NB4 (cell line): Measurements from ENCODE around the gene USP36.

ENCODE experiments used
- POLR2A ChIP-seq: IDR thresholded peaks from 2 replicates; pipeline ENCODE4 v1.6.1; 2011; ENCODE audit warnings: mild to moderate bottlenecking; ENCODE audit not compliant: insufficient read length; ENCODE audit errors: extremely low read depth
- TF ChIP-seq, protein P1 (sequence below): IDR thresholded peaks from one replicate; pipeline ENCODE4 v1.5.1; 2012; ENCODE audit warnings: low read depth, low read length

DNA sequence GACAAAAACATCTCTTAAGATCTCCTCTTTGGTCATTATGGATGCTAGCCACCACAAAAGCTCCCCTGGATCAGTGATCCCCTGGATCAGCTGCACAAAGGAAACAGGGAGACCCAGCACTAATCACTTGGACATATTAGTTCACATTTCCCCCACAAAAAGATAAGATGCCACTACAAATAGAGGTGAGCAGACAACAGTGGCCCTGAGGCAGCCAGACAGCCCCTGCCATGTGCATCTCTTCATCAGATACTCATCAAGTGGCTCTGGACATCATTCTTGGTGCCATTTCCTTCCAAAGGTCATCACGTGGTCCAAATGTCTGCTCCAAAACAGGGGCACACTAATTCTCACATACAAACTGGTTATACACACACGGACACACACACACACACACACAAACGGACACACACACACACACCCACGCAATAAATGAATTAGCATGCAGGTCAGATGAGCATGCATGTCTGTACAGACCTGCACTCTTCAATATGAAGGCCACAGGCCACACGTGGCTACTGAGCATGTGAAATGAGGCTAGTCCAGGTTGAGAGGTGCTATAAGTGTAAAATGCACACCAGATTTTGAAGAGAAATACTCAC lies 4.1 kb downstream of the USP36 start:
- no peak for TF ChIP-seq POLR2A
- TF ChIP-seq, protein P1, sequence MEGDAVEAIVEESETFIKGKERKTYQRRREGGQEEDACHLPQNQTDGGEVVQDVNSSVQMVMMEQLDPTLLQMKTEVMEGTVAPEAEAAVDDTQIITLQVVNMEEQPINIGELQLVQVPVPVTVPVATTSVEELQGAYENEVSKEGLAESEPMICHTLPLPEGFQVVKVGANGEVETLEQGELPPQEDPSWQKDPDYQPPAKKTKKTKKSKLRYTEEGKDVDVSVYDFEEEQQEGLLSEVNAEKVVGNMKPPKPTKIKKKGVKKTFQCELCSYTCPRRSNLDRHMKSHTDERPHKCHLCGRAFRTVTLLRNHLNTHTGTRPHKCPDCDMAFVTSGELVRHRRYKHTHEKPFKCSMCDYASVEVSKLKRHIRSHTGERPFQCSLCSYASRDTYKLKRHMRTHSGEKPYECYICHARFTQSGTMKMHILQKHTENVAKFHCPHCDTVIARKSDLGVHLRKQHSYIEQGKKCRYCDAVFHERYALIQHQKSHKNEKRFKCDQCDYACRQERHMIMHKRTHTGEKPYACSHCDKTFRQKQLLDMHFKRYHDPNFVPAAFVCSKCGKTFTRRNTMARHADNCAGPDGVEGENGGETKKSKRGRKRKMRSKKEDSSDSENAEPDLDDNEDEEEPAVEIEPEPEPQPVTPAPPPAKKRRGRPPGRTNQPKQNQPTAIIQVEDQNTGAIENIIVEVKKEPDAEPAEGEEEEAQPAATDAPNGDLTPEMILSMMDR: no peak
